ENCODE results near the gene TOM1L2.

Gene TOM1L2

DNA sequence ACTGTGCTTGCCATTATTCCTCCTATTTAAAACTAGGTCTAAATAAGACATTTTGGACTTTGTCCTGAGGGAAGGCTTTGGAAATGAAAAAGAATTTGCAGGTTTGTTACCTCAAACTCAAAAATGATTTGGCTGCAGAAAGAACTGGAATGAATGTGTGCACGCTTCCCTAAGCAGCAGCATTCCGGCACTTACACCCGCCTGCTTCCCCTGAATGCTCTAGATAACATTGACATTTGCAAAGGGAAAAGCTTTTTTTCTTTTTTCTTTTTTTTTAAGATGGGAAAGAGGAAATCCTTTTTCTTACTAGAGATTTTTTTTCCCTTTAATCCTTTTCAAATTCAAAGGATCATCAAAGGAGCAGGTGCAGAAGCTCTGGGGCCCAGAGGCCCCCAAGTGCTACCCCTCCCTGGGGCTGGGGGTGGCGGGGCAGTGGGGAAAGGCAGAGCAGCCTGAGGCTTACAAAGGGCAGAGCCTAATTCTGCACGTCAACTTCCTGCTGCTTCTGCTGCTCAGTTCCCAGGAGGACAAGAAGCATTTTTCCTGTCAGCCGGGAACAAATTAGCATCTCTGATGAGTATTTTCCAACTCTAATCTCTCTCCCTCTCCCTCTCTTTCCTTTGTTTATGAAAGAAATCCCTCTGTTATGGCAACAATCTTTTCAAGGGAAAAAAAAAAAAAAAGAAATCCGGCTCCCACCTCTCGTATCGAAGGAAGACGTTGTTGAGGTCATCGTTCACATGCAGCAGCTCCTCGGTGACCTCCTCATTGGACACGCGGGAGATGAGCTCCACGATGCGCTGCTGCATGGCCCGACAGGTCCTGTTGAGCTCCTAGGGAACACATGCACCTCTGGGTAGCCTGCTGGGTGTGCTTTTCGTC is 103.3 kb downstream of the TOM1L2 start:
- no peak for DNase-seq

DNA sequence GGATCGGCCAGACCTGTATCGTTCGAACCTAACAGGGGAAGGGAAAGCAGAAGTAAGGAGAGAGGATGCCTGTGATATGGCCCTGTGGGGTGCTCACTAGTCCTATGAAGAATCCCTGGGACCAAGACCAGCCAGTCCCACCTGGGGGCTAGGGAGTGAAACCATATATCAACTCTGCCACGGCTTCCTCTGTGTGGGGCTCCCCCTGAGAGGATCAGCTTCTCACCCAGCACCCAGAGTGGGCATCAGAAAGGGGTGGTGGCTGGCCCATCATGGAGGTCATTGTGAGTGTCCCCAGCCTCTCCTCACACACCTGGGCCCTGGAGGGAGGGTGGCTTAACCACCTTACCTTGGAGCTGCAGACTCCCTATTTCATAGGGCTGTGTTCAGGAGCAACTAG is 105.3 kb downstream of the TOM1L2 start:
- no peak for DNase-seq

- DNase-seq, result no peak
These were observed 105.8 kb downstream of the TOM1L2 start for GRCh38 chr17:17866425-17866824.

DNA sequence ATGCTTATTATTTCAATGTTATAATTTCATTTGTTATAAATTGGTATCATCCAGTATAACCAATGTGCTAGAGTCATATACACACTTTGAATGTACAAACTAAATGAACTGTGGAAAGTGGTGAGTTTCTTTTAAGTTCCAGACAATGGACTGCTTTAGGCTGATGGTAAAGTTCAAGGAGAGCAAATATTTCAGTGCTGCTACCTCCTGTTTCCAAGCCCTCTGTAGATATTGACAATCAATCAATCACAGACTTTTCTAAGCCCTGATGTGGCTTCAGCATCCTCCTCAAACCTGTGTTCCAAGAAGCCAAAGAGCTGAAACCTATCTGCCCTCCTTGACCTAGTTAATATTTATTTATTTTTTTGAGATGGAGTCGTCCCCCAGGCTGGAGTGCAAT is 107.2 kb downstream of the TOM1L2 start:
- DNase-seq, result no peak

DNA sequence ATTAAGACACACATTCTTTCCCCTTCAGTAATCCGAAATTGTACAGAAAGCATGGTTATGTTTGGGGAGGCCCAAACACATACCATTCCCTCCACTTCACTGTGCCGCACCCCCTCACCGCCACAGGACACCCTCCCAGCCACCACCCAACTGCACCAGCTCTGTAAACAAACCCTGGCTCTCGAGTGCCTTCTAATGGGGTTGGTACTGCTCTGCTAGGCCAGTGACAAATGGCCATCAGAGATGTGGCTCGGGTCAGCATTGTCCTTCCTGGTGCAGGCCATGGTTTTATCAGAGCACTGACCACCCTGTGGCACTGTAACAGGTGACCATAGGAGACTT is 111.5 kb downstream of the TOM1L2 start:
- no peak for DNase-seq

DNA sequence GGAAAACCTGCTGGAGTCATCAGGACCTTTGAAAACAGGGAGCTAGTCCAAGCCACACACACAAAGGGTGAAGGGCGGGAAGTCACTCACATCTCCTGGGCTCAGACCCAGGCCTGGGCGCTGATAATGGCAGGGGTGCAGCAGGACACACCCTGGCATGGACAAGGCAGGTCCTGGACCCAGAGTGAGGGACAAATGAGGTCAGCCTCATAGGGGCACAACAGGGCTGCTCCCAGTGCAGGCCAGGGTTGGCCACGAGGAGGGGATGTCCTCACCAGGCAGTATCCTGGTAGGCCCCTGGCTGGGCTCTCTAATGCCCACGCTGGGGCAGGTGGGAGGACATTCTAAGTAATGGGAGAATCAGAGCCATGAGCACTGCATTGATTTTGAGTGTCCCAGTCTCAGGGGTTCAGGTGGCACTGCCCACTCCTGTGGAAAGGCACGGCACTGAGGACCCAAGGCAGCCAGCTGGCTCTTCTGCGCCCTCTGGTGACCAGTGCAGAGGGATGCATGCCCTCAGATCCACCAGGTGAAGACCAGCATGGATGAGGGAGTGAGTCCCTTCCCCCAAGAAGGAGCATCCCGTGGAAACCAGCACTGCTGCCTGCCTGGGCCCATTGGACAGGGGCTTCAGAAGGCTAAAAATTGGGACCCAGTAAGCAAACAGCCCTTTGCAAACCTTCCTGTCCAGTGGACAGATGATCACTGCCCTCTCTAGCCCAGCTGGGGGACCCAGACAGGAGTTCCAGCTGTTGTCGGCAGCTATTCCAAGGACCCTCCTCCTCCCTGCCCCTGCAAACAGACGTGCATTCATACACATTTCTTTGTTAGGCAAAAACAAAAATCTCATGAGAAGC is 112.1 kb downstream of the TOM1L2 start:
- peak; percentile 62 for DNase-seq

- DNase-seq, result no peak
These were observed 114.7 kb downstream of the TOM1L2 start for GRCh38 chr17:17857496-17857895.

GRCh38 chr17:17856386-17856785 is 115.8 kb downstream of the TOM1L2 start:
- no peak for DNase-seq

GRCh38 chr17:17855976-17856375 is 116.2 kb downstream of the TOM1L2 start:
- no peak for DNase-seq

GRCh38 chr17:17853811-17854447 is 118.3 kb downstream of the TOM1L2 start:
- DNase-seq, result no peak

GRCh38 chr17:17852930-17853329 is 119.3 kb downstream of the TOM1L2 start:
- no peak for DNase-seq

DNA sequence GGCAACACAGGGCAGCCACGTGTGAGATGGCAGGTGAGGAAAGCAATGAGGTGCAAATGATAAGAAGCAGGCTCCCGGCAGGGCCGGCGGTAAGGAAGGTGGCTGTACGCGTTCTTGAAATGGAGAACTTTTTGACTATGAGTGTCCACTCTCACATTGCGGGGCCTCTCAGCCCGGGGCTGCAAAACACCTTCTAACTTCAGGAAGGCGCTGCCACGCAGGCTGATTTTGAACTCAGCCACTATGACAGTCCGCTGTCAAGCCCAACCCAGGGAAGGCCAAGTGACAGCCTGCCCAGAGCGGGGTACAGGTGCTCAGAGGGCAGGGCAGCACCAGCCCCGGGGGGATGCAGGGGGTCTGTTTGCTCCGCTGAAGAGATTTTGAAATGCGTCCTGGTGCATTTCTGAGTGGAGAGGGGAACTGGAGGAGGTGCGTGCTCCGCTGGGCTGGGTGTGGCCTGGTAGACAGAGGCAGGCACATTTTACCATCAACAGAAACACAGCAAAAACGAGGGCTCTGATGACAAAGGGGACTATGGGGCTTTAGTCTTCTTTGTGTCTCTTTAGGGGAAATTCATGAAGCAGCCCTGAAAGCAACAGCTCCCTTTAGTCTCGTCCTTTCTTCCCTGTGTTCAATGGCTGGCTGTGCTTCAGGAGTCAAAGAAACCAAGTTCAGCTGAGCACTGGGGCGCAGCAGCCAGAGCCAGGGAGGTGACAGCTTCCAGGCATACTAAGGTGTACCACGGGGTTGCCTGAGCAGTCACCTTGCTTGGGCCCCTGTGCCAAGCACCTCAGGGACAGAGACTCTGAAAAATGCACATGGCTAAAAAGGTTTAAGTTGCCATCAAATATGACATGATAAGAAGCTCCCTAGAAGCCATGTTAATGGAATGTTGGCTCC is 120.8 kb downstream of the TOM1L2 start:
- no peak for DNase-seq

GRCh38 chr17:17849845-17850373 is 122.3 kb downstream of the TOM1L2 start:
- peak; percentile 44 for DNase-seq

DNA sequence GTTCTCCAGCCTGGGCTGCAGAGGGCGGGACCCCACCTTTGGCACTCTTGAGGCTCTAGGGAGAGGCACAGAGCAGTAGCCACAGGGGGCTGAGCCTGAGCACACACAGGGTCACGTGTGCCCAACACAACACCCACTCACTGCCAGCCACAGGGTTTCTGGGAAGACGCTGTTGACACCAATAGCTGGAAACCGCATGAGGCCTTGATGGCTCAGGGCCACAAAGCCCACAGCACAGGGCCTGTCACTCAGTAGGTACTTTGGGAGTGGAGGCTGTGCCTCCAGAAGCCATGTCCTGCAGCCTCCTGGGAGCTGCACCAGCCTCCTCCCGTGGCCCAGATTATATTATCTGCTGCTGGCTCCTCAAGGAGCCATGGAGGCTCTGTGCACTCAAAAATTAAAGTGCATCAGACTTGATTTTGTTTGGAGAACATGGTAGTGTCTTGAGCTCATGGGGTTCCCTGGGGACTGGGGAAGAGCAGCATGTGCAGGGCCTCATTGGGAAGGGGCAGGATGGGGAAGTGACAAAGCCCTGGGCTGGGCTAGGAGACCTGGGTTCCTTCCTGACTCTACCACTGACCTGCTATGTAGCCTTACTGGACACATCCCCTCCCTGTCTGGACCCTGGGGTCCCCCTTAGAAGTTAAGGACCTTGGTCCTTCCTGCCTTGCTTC is 122.9 kb downstream of the TOM1L2 start:
- DNase-seq, result peak; percentile 69

GRCh38 chr17:17848311-17849082 is 123.7 kb downstream of the TOM1L2 start:
- DNase-seq, result no peak

- DNase-seq, result no peak
These were observed 124.5 kb downstream of the TOM1L2 start for GRCh38 chr17:17847726-17848125.

GRCh38 chr17:17847118-17847689 is 125.0 kb downstream of the TOM1L2 start:
- DNase-seq, result no peak

DNA sequence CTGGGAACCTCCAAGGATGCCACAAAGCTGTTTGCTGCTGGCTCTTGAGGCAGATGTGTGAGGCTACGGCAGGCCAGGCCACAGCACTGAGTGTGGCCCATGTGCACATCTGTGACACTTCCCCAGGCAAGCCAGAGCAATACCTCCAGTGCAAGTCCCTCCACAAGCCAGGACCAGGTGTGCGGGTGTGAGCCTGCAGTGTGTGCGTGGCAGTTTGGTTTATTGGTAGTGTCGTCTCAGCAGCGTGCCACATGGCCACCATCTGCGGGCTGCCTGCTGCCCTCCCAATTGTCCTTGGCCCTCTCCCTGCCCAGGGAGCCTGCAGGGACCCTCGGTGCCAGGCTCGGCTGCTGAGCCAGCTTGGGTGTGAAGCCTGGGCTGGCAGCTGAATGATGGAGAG is 125.6 kb downstream of the TOM1L2 start:
- no peak for DNase-seq

GRCh38 chr17:17846003-17846402 is 126.2 kb downstream of the TOM1L2 start:
- DNase-seq, result no peak

GRCh38 chr17:17845046-17845775 is 127.0 kb downstream of the TOM1L2 start:
- no peak for DNase-seq
